Lower leg skin (tissue), 4 donors: ENCODE results near the gene FLT1. TPM values are rescaled to one million over a fixed set of nuclear protein-coding genes. Genes with fewer than 3 reads are reported as not detected.

Experiments
- DNase-seq, 2 donors: peaks; one replicate each; pipeline ENCODE4 v3.0.0-alpha.2; 2019; ENCODE audit warnings: low spot score in 2 of 2
- H3K4me3 ChIP-seq: fragments of 200-600 bp; sonication (generic); 2 replicates; pipeline ENCODE4 v1.5.1; 2017; ENCODE audit warnings: mild to moderate bottlenecking, low read depth; ENCODE audit not compliant: poor library complexity, severe bottlenecking
- POLR2A ChIP-seq, 2 donors: fragments of 450-650 bp; IDR thresholded peaks; one replicate each; pipeline ENCODE4 v1.6.1; 2016 to 2017; ENCODE audit warnings: antibody characterized with exemption in 2 of 2, mild to moderate bottlenecking in 1 of 2, moderate library complexity in 1 of 2
- WGBS, 2 donors: methylation state at CpG; one replicate each; pipeline ENCODE4 v1.1.5; 2018; 5-methylcytosine and 5-hydroxymethylcytosine counted together
- intact Hi-C: fragments of 100-400 bp; cut with DNase I; formaldehyde crosslinking; loops from one replicate; pipeline ENCODE4 v1.15.0; 2023; ENCODE audit warnings: low total_unique reads
- total RNA-seq, 4 donors: library from RNA; depleted of rRNA; stranded (reverse); fragments of >200 nt; gene quantifications; one replicate each; pipeline ENCODE4 v1.1.0, GENCODE V29; 2016
- TF ChIP-seq, protein P1 (sequence below), 3 donors: fragments of 450-650 bp; IDR thresholded peaks; one replicate each; pipeline ENCODE4 v1.5.1; 2016; ENCODE audit warnings: antibody characterized with exemption in 3 of 3, mild to moderate bottlenecking in 3 of 3, moderate library complexity in 2 of 3

Gene FLT1
- total RNA-seq, 4 donors from 2014 or later, result 5.3 to 16.3 (median 9.7) TPM

DNA sequence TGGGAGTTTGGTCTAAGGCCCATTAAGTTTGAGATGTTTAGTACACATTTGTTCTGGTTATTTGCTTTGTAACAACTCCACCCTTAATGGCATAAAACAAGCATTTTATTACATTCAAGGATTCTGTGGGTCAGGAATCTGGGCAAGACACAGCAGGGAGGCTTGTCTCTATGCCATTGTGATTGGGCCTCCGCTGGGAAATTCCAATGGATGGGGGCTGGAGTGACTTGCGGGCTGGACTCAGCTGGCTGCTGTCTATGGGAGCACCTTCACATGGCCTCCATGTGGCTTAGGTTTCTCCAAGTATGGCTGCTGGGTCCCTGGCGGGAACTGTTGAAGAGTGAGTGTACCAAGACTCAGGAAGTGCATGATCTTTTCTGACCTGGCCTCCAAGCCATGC, 197.6 kb downstream of the FLT1 start:
- WGBS, 2 donors, result 83 to 86% methylated on average over 3 of the region's 3 CpGs
- DNase-seq, result no peak
- no peak overlapping the region for H3K4me3 ChIP-seq
- no peak for TF ChIP-seq POLR2A (IDR thresholded peaks at IDR 0.05)
- TF ChIP-seq, protein P1, sequence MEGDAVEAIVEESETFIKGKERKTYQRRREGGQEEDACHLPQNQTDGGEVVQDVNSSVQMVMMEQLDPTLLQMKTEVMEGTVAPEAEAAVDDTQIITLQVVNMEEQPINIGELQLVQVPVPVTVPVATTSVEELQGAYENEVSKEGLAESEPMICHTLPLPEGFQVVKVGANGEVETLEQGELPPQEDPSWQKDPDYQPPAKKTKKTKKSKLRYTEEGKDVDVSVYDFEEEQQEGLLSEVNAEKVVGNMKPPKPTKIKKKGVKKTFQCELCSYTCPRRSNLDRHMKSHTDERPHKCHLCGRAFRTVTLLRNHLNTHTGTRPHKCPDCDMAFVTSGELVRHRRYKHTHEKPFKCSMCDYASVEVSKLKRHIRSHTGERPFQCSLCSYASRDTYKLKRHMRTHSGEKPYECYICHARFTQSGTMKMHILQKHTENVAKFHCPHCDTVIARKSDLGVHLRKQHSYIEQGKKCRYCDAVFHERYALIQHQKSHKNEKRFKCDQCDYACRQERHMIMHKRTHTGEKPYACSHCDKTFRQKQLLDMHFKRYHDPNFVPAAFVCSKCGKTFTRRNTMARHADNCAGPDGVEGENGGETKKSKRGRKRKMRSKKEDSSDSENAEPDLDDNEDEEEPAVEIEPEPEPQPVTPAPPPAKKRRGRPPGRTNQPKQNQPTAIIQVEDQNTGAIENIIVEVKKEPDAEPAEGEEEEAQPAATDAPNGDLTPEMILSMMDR (IDR thresholded peaks at IDR 0.05), result no peak
- intact Hi-C loops, result no loop called here

DNA sequence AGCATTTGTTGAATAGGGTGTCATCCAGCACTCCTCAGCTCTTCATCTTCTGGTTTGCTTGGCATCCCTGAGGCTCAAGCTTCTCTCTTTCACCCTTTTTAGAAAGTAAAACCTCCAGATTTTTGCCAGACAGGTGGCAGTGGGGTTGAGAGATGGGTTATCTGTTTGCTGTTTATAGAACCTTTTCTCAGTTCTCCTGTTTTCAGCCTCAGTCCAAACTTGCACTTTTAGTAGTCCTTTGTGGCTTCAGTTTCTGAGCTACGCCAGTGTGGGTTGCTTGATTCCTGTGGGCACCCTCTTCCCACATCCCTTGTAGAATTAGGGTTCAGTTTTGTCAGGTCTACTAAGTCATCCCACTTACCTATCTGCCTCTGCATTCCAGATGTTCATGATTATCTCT, 208.7 kb downstream of the FLT1 start:
- 94% methylated on average over 1 of the region's 1 CpG for WGBS, 2 donors
- intact Hi-C loops, result no loop called here
- TF ChIP-seq, protein P1 (IDR thresholded peaks at IDR 0.05), result no peak
- no peak for TF ChIP-seq POLR2A (IDR thresholded peaks at IDR 0.05)
- H3K4me3 ChIP-seq, result no peak overlapping the region
- no peak for DNase-seq

DNA sequence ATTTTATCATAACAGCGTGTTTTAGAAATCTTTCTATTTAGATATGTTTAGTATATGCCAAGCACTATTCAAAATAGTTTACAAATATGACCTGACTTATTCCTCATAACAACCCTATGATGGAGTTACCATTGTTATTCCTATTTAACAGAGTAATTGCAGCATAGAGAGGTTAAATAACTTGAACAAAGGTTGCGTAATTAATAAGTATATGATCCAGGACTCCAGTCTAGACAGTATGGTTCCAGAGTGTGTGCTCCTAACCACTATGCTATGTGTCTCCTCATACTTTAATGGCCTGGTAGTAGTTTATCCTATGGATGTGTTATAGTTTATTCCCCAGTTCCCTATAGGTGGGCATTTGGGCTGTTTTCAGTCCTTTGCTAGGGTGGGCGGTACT, 211.3 kb downstream of the FLT1 start:
- DNase-seq, result no peak
- H3K4me3 ChIP-seq, result no peak overlapping the region
- intact Hi-C loops, result no loop called here
- no peak for TF ChIP-seq POLR2A (IDR thresholded peaks at IDR 0.05)
- TF ChIP-seq, protein P1 (IDR thresholded peaks at IDR 0.05), result no peak
- 99% methylated on average over 3 of the region's 3 CpGs for WGBS, 2 donors

DNA sequence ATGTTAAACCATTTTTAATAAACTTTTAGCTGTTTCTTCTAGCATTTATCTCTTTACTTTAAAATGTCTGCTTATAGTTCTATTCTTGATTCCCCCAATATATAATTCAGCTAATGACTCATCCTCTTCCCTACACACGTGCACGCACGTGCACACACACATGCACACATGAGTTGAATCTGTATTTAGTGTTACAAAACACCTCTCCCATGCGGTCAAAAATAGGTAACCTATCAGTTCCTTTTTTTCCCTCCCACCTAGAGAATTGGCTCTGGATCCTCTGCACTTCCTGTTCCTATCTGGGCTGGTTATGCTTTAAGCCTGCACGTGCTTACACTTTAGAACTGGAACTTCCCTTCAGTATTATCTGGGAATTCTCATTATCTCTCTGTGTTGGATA, 212.5 kb downstream of the FLT1 start:
- WGBS, 2 donors, result 88 to 93% methylated on average over 5 of the region's 5 CpGs
- H3K4me3 ChIP-seq, result no peak overlapping the region
- TF ChIP-seq, protein P1 (IDR thresholded peaks at IDR 0.05), result no peak
- no peak for TF ChIP-seq POLR2A (IDR thresholded peaks at IDR 0.05)
- intact Hi-C loops, result no loop called here
- DNase-seq, result no peak

DNA sequence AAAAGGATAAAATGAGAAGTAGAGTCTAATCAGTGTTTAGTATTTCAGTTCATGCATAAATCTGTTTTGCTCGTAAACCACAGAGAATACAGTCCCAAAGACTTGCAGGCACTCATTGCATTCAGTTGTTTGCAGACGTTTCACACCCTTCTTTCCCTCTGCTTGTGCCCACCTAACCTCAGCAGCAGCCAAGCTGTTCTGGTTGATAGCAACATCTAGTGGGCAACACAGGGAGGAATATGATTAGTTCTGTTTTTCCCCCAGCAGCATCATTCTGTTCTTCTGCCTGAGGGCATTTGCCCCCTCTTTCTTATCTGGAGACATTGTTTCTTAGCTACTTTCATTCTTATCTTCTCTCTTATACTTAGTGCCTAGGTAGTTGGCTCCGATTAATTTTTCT, 221.0 kb downstream of the FLT1 start:
- H3K4me3 ChIP-seq, result no peak overlapping the region
- intact Hi-C loops, result no loop called here
- no peak for DNase-seq
- no peak for TF ChIP-seq POLR2A (IDR thresholded peaks at IDR 0.05)
- TF ChIP-seq, protein P1 (IDR thresholded peaks at IDR 0.05), result no peak
- 81 to 83% methylated on average over 3 of the region's 3 CpGs for WGBS, 2 donors

DNA sequence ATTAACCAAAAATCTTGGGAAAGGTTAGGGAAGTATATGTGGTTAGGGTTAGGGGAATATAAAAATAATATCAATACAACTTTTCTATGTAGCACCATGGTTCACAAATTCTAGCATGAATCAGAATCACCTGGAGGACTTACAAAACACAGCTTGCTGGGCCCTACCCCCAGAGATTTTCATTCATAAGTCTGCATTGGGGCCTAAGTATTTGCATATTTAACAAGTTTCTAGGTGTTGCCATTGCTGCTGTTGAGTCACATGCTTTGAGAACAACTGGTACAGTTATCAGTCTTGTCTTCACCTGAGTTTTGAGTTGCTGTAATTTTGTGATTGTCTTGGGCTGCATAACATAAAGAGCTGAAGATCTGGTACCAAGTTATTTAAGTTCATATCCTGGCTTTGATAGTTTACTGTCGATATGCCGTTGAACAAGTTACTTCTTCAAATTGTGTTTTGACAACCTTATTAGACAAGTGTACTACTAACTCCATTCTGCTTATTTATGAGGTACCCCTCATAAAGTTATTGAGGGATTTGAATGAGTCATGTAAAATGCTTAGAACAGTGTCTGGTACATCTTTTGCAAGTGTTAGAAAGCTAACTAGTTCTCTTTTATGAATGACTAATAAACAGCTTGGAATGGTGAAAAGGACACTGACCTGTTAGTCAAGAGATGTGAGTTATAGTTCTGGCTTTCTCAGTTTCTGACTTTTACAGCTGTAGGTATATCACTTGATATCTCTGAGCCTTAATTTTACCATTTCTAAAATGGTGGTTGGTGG, 223.7 kb downstream of the FLT1 start:
- 93 to 97% methylated on average over 2 of the region's 2 CpGs for WGBS, 2 donors
- H3K4me3 ChIP-seq, result no peak overlapping the region
- no peak for TF ChIP-seq POLR2A (IDR thresholded peaks at IDR 0.05)
- TF ChIP-seq, protein P1 (IDR thresholded peaks at IDR 0.05), result no peak
- intact Hi-C loops, result no loop called here
- no peak for DNase-seq
